DOHH2 (cell line): ENCODE data around the gene SLC34A3.
A peak's percentile ranks its signal among the peaks of the same experiment; 100 is the strongest.

ENCODE experiments used
- H3F3A ChIP-seq: fragments of 200-600 bp; sonication (generic), shearing (Covaris generic); 2 replicates; pipeline ENCODE4 v1.6.0; 2016; ENCODE audit warnings: antibody characterized with exemption, mild to moderate bottlenecking; ENCODE audit not compliant: control insufficient read depth, insufficient read depth
- H3K27ac ChIP-seq: fragments of 200-600 bp; sonication (generic); 2 replicates; pipeline ENCODE4 v1.5.1; 2014; ENCODE audit warnings: low read depth, mild to moderate bottlenecking, low read length, moderate library complexity
- H3K27me3 ChIP-seq: fragments of 200-600 bp; sonication (generic); 2 replicates; pipeline ENCODE4 v1.6.1; 2014; ENCODE audit warnings: mild to moderate bottlenecking, low read length, mixed read lengths; ENCODE audit not compliant: control insufficient read depth
- H3K36me3 ChIP-seq: fragments of 200-600 bp; sonication (generic); 2 replicates; pipeline ENCODE4 v1.6.1; 2014; ENCODE audit warnings: mild to moderate bottlenecking, low read length, moderate library complexity, mixed read lengths; ENCODE audit not compliant: control insufficient read depth
- H3K4me1 ChIP-seq: fragments of 200-600 bp; sonication (generic); 2 replicates; pipeline ENCODE4 v1.6.1; 2014; ENCODE audit warnings: mild to moderate bottlenecking, low read length, mixed read lengths; ENCODE audit not compliant: control insufficient read depth
- H3K4me2 ChIP-seq: fragments of 200-600 bp; sonication (generic); 2 replicates; pipeline ENCODE4 v1.6.0; 2014; ENCODE audit warnings: mild to moderate bottlenecking, low read length, moderate library complexity
- H3K4me3 ChIP-seq: fragments of 200-600 bp; sonication (generic); 2 replicates; pipeline ENCODE4 v1.5.1; 2014; ENCODE audit warnings: mild to moderate bottlenecking, low read length, mixed read lengths
- H3K79me2 ChIP-seq: fragments of 200-600 bp; sonication (generic); 2 replicates; pipeline ENCODE4 v1.6.1; 2014; ENCODE audit warnings: mild to moderate bottlenecking, low read length, mixed read lengths; ENCODE audit not compliant: control insufficient read depth
- H3K9me2 ChIP-seq: fragments of 200-600 bp; sonication (generic); replicated peaks from 2 replicates; pipeline ENCODE4 v1.6.1; 2014; ENCODE audit warnings: mild to moderate bottlenecking, low read length, mixed read lengths; ENCODE audit not compliant: control insufficient read depth
- H3K9me3 ChIP-seq: fragments of 200-600 bp; sonication (generic); 2 replicates; pipeline ENCODE4 v1.6.1; 2014; ENCODE audit warnings: antibody characterized with exemption, low read length, mixed read lengths; ENCODE audit not compliant: control insufficient read depth, insufficient read depth
- H4K20me1 ChIP-seq: fragments of 200-600 bp; sonication (generic); 2 replicates; pipeline ENCODE4 v1.6.0; 2014; ENCODE audit warnings: low read depth, mild to moderate bottlenecking, antibody characterized with exemption, low read length, moderate library complexity; ENCODE audit not compliant: control insufficient read depth, insufficient read depth
- CTCF ChIP-seq: fragments of 200-600 bp; sonication (generic); IDR thresholded peaks from one replicate; pipeline ENCODE4 v1.5.1; 2014; ENCODE audit warnings: antibody characterized with exemption, mild to moderate bottlenecking, low read depth, low read length; ENCODE audit not compliant: poor library complexity, severe bottlenecking
- EZH2phosphoT487 ChIP-seq: fragments of 200-600 bp; sonication (generic); IDR thresholded peaks from 2 replicates; pipeline ENCODE4 v1.6.1; 2017; ENCODE audit warnings: borderline replicate concordance, mild to moderate bottlenecking, antibody characterized with exemption, low read length, moderate library complexity, mixed read lengths

SLC34A3 gene

GRCh38 chr9:137269231-137269772, 38.6 kb downstream of the SLC34A3 start:
- H3K27ac ChIP-seq = peak overlapping the region; percentile 84
- peak overlapping the region; percentile 98 for H3K4me2 ChIP-seq
- peak overlapping the region; percentile 75 for H3K4me3 ChIP-seq
- no peaks in the 10 kb centered on the region for H3K27me3 ChIP-seq
- no peaks in the 10 kb centered on the region for H4K20me1 ChIP-seq
- peaks cover 79% of the 10 kb centered on the region for H3K36me3 ChIP-seq
- peaks cover 48% of the 10 kb centered on the region for H3K79me2 ChIP-seq
- no peak for TF ChIP-seq CTCF
- TF ChIP-seq EZH2phosphoT487 = no peak
- no peaks in the 10 kb centered on the region for H3K9me2 ChIP-seq
- H3K9me3 ChIP-seq = no peaks in the 10 kb centered on the region
- peaks cover 25% of the 10 kb centered on the region for H3F3A ChIP-seq
- H3K4me1 ChIP-seq = peaks cover 80% of the 10 kb centered on the region

- Histone ChIP-seq H4K20me1 (no peaks in the 10 kb centered on the region), H3K9me2 (no peaks in the 10 kb centered on the region), H3K79me2 (peaks cover 47% of the 10 kb centered on the region), H3K9me3 (no peaks in the 10 kb centered on the region), H3F3A (peaks cover 30% of the 10 kb centered on the region), H3K27me3 (no peaks in the 10 kb centered on the region), H3K27ac (no peak overlapping the region), H3K4me3 (no peak overlapping the region), H3K36me3 (peaks cover 67% of the 10 kb centered on the region), H3K4me2 (no peak overlapping the region), H3K4me1 (peaks cover 95% of the 10 kb centered on the region)
- TF ChIP-seq CTCF (no peak), EZH2phosphoT487 (no peak)
Observed at GRCh38 chr9:137270929-137271695, 40.4 kb downstream of the SLC34A3 start.

- Histone ChIP-seq H3K4me3 (no peak overlapping the region), H3K9me3 (no peaks in the 10 kb centered on the region), H3K27ac (no peak overlapping the region), H3K27me3 (no peaks in the 10 kb centered on the region), H3K4me1 (peaks cover 95% of the 10 kb centered on the region), H3K4me2 (no peak overlapping the region), H3K36me3 (peaks cover 61% of the 10 kb centered on the region), H4K20me1 (no peaks in the 10 kb centered on the region), H3F3A (peaks cover 30% of the 10 kb centered on the region), H3K9me2 (no peaks in the 10 kb centered on the region), H3K79me2 (peaks cover 41% of the 10 kb centered on the region)
- TF ChIP-seq EZH2phosphoT487 = no peak
Observed at GRCh38 chr9:137271696-137272076, 41.0 kb downstream of the SLC34A3 start.
